HuH-7 (cell line): ENCODE measurements around the gene KRTAP12-1.

Experiments
- DNase-seq: peaks from one replicate; pipeline ENCODE4 v3.0.0; 2011; ENCODE audit warnings: low spot score

The KRTAP12-1 gene

DNA sequence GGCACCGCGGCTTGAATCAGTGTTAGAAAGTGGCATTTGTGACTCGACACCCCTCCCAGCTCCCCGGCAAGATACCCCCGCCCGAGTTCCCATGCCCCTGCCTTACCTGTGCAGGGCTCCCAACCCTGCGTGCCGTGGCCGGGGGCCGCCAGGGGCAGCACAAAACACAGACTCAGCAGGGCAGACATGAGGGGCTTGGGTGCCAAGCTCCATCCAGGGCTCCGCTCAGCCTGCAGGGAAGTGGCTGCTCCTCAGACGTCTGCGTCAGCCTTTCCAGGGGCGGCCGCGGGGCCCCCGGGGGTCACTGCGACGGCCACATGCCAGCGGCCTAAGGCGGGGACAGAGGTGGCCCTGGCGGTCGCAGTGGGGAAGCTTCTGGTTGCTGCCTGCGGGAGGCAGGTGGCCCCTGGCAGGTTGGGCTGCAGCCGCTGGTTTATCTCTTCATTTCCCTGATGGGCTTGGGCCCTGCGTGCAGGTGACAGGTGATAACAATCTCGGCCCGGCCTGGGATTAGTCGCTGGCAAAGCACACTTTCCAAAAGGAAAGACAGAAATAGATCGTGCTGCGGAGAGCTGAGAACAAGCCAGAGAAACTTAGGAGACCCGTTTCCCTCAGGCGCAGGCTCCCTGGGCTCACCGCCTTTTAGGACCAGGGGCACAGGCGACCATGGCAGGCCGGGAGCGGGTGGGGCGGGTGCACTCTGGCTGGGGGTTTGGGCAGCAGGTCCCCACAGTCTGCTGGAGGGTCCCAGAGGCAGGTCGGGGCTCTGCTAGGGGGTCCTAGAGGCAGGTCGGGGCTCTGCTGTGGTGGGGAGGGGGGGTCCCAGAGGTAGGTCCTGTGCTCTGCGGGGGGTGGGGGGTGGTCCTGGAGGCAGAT lies 29.6 kb upstream of the KRTAP12-1 start, which contains the start of gene TSPEAR:
Gene TSPEAR, minus strand, starts transcription at position 246 of the 876 bp plus-strand sequence. Its CDS starts 58 bp downstream, at position 188.
- DNase-seq = no peak

DNA sequence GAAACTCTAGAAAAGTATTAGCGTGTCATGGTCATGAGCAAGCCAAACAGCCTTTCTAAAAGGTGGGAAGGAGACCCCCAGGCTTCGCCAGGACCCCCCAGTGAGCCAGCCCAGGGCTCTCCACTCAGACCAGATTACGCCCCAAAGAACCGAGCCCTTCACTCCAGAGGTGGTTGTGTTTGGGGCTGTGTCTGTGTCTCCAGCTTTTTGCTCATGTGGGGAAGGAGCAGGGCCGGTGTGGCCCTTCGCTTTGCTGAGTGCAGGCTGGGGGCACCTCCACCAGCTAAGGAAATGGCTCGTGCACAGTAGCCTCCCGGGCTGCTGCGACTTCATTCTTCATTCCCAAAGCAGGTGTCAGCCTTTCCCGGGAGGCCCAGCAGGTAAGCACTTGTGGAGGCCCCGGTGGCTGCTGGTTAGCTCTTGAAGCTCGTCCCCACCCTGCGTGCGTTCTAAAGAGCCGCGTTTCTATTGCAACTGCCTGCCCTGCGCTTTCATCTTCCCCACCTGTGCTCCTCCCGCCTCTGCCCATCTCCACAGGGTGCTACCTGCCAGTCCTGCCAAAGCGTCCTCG lies 28.9 kb upstream of the KRTAP12-1 start:
- DNase-seq = no peak

DNA sequence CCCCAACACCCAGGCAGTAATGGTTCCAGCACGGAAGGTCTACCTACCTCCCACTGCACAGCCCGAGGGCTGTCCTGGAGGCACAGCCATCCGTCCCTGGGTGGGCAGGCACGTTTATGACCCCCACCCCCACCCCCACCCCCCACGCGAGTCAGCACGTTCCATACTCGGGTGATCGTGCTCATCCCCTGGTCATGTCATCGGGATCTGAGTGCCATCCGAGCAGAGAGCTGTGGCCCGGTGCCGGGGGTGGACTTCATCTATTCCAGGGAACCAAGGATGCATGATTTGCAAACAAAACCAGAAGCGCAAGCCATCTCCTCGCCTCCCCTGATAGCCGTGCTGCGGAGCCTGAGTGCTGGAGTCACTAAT lies 28.3 kb upstream of the KRTAP12-1 start:
- no peak for DNase-seq

GRCh38 chr21:44709426-44710293 lies 27.7 kb upstream of the KRTAP12-1 start:
- DNase-seq = no peak

GRCh38 chr21:44708866-44709425 lies 27.0 kb upstream of the KRTAP12-1 start:
- no peak for DNase-seq

- DNase-seq = no peak
Measured at GRCh38 chr21:44708213-44708865, 26.4 kb upstream of the KRTAP12-1 start.

- DNase-seq = no peak
Measured at GRCh38 chr21:44706706-44707581, 25.0 kb upstream of the KRTAP12-1 start.

DNA sequence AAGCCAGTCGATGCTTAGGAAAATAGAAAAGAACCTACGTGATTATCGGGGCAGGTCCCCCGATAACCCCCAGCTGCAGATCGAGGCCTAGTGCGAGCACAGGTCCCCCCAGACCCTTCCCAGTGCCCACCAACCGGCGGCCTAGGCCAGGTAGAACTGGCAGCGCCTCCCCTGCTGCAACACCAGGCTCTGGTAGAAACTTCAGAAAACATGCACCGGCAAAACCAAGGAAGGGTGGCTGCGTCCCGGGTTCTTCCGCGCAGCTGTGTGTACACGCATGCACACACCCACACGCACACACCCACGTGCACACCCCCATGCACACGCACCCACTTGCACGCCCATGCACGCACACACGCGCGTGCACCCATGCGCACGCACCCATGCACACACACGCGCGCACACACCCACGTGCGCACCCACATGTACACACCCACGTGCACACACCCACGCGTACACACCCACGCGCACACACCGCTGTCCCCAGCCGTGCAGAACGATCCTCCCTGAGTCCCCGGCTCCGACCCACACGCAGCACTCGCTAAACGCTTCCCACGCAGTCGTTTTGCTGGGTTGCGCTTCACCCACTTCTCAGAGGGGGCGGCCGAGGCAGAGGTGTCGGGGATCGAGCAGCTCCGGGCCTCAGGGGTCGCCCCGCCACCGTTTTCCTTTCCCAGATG lies 24.2 kb upstream of the KRTAP12-1 start:
- DNase-seq = no peak

DNA sequence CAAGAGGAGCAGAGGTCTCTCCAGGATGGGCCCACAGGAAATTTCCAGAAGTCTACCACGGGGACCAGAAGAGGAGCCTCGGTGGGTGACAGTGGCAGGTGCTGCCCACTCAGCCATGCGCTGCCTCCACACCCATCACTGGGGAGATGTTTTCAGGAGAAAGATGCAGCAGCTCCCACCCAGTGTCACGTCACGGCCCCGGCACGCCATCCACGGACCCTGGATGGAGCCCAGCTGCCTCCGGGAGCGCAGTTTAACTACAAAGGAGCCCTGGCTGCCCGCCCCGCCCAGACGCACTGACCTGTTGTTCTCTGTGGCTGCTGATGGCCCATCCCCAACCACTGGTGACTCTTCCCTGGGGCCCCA lies 22.7 kb upstream of the KRTAP12-1 start:
- DNase-seq = no peak

GRCh38 chr21:44703731-44704635 lies 22.0 kb upstream of the KRTAP12-1 start:
- no peak for DNase-seq

DNA sequence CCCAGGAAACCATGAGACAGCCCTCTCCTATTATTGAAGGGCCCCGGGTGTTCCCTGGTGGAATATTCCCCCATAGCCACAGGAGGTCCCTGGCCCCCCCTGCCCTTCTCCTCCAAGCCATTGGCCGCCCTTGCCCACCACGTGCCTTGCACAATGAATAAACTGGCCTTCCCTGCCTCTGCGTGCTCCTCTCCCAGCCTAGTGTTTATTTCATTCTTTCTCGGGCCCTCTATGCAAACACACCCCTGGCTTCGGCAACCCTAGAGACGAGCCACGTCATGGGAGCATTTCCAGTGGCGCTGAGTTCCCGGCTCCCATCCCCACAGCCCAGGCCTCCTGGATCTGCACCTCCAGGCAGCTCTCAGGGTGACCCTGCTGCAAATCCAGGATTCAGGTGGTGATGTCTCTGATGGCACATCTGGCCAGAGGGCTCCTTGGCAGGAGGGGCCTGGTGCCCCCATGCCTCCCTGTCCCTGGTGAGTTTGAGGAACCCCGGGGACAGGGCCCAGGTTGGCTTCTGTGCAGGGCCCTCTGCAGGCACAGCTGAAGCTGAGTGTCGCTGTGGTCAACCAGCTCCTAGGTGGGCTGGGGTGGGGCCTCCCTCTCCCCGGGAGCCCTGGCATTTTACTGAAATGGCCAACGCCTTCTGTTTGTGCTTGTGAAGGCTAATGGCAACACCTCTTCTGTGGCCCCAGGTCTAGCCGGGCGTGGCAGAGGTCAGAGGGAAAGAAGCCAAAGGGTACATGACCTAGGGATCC lies 21.2 kb upstream of the KRTAP12-1 start:
- no peak for DNase-seq

DNA sequence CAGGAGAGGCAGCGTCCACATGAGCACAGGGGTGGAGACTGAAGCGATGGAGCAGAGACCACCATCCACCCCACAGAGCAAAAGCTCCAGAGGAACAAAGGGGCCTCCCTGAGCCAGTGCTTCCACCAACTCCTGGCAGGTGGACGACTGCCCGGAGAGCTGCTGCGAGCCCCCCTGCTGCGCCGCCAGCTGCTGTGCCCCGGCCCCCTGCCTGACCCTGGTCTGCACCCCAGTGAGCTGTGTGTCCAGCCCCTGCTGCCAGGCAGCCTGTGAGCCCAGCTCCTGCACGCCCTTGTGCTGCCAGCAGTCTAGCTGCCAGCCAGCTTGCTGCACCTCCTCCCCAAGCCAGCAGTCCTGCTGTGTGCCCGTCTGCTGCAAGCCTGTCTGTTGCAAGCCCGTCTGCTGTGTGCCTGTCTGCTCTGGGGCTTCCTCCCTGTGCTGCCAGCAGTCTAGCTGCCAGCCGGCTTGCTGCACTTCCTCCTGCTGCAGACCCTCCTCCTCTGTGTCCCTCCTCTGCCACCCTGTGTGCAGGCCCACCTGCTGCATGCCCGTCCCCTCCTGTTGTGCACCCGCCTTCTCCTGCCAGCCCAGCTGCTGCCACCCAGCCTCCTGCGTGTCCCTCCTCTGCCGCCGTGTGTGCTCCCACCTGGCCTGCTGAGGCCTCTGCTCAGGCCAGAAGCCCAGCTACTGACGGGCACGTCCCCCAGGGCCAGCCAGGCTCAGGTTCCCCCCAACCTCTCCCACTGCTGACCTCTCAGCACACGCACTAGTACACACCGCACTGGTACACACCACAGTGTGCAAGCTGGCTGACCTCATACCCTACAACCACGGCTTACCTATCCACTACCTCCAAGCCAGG lies 20.4 kb upstream of the KRTAP12-1 start:
- DNase-seq = no peak

GRCh38 chr21:44701541-44701940 lies 19.6 kb upstream of the KRTAP12-1 start:
- DNase-seq = no peak

GRCh38 chr21:44701023-44701400 lies 19.0 kb upstream of the KRTAP12-1 start:
- no peak for DNase-seq

- DNase-seq = no peak
Measured at GRCh38 chr21:44700101-44701022, 18.4 kb upstream of the KRTAP12-1 start.

DNA sequence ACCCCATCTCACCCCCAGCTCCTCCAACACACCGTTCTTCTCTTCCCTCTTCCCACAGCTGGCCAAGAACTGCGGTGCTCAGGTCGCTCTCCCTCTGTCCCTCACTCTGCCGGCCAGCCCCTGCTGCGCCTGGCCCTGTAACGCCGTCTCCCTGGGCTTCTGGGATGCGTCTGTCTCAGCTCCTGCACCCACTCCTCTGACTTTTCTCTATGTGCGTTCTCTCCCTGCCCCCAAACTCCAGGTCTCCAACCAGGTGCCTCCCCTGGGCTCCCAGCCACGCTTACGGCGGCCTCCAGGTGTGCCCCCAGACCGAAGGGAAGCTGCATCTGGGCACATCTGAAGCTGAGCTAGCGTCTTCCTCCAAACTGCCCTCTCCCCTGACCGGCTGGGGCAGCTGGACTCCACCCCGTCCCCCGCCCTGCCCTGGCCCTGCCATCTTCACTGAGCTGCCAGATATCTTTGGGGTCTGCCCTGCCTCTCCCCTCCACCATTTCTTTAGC lies 17.6 kb upstream of the KRTAP12-1 start:
- DNase-seq = no peak
